Activated CD4-positive, alpha-beta T cell treated with anti-CD3 and anti-CD28 coated beads, Interleukin-2, amount 10 ng/mL, durations not matched to agents 7 days and 5 days (primary cell): ENCODE results near the gene SACS. TPM values are rescaled to one million over a fixed set of nuclear protein-coding genes. Genes with fewer than 3 reads are reported as not detected.

Experiments
- CTCF ChIA-PET: fragments of 350-600 bp; sonication (Branson Sonifier 250); formaldehyde crosslinking; loops from one replicate; lab custom pipeline; 2021; ENCODE audit warnings: antibody characterized with exemption; lab: Charles Lee
- POLR2A ChIA-PET: fragments of 350-600 bp; sonication (Branson Sonifier 250); formaldehyde crosslinking; loops from one replicate; lab custom pipeline; 2021; ENCODE audit warnings: antibody characterized with exemption; lab: Charles Lee
- DNase-seq: peaks from one replicate; pipeline ENCODE4 v3.0.0-alpha.2; 2020
- H3K27ac Mint-ChIP-seq: one replicate; pipeline ENCODE4 v1.8.0; 2021; ENCODE audit warnings: mild to moderate bottlenecking, moderate library complexity, mixed read lengths
- H3K27me3 Mint-ChIP-seq: one replicate; pipeline ENCODE4 v1.8.0; 2021; ENCODE audit warnings: mixed read lengths
- H3K36me3 Mint-ChIP-seq: one replicate; pipeline ENCODE4 v1.8.0; 2021; ENCODE audit warnings: low read depth, mixed read lengths
- H3K4me1 Mint-ChIP-seq: one replicate; pipeline ENCODE4 v1.8.0; 2021; ENCODE audit warnings: mixed read lengths
- H3K4me3 Mint-ChIP-seq: one replicate; pipeline ENCODE4 v1.8.0; 2021; ENCODE audit warnings: mild to moderate bottlenecking, moderate library complexity, mixed read lengths
- H3K9me3 Mint-ChIP-seq: one replicate; pipeline ENCODE4 v1.8.0; 2021; ENCODE audit warnings: mixed read lengths
- total RNA-seq, 2 experiments: library from RNA; stranded (reverse); gene quantifications; one replicate each; pipeline ENCODE4 v1.2.3, GENCODE V29; 2021

Gene SACS
- total RNA-seq, 2 experiments from 2014 or later, result 24.4 to 25.3 TPM

- CTCF ChIA-PET, result no interaction called here
- POLR2A ChIA-PET, result no interaction called here
- Mint-ChIP-seq H3K27ac (no peak overlapping the region), H3K36me3 (peaks cover under 1% of the 10 kb centered on the region), H3K27me3 (peaks cover 4% of the 10 kb centered on the region), H3K9me3 (peaks cover under 1% of the 10 kb centered on the region), H3K4me1 (peaks cover 4% of the 10 kb centered on the region), H3K4me3 (no peak overlapping the region)
- no peak for DNase-seq
These were observed 41.8 kb downstream of the SACS start for GRCh38 chr13:23391752-23392151.

- DNase-seq, result no peak
- POLR2A ChIA-PET, result no interaction called here
- CTCF ChIA-PET, result no interaction called here
These were observed 47.0 kb downstream of the SACS start for GRCh38 chr13:23386533-23386932.

GRCh38 chr13:23385931-23386330 is 47.6 kb downstream of the SACS start:
- CTCF ChIA-PET, result interaction anchor here (0.6 kb wide), 1 partner anchor 200 kb away, joined by 4 read pairs; no protein-coding TSS in a partner anchor

More at GRCh38 chr13:23386533-23386932, 47.0 kb downstream of the SACS start:
- peaks cover 31% of the 10 kb centered on the region for H3K4me1 Mint-ChIP-seq
- H3K27ac Mint-ChIP-seq, result peak overlapping the region; percentile 57
- no peak overlapping the region for H3K4me3 Mint-ChIP-seq
- peaks cover 11% of the 10 kb centered on the region for H3K27me3 Mint-ChIP-seq
- H3K9me3 Mint-ChIP-seq, result peaks cover 3% of the 10 kb centered on the region
- peaks cover 7% of the 10 kb centered on the region for H3K36me3 Mint-ChIP-seq

GRCh38 chr13:23384111-23384510 is 49.4 kb downstream of the SACS start:
- H3K36me3 Mint-ChIP-seq, result peaks cover 7% of the 10 kb centered on the region
- CTCF ChIA-PET, result no interaction called here
- no peak for DNase-seq
- peaks cover 3% of the 10 kb centered on the region for H3K9me3 Mint-ChIP-seq
- peaks cover 14% of the 10 kb centered on the region for H3K27me3 Mint-ChIP-seq
- H3K4me3 Mint-ChIP-seq, result no peak overlapping the region
- POLR2A ChIA-PET, result no interaction called here
- peaks cover 42% of the 10 kb centered on the region for H3K4me1 Mint-ChIP-seq
- H3K27ac Mint-ChIP-seq, result no peak overlapping the region

More at GRCh38 chr13:23385931-23386330, 47.6 kb downstream of the SACS start:
- Mint-ChIP-seq H3K27ac (peak overlapping the region; percentile 57), H3K27me3 (peaks cover 15% of the 10 kb centered on the region), H3K9me3 (peaks cover 3% of the 10 kb centered on the region), H3K4me1 (peaks cover 31% of the 10 kb centered on the region), H3K4me3 (no peak overlapping the region), H3K36me3 (peaks cover 7% of the 10 kb centered on the region)
- no peak for DNase-seq
- POLR2A ChIA-PET, result no interaction called here

- H3K4me3 Mint-ChIP-seq, result no peak overlapping the region
- H3K27ac Mint-ChIP-seq, result no peak overlapping the region
- peaks cover 7% of the 10 kb centered on the region for H3K36me3 Mint-ChIP-seq
- H3K27me3 Mint-ChIP-seq, result peaks cover 14% of the 10 kb centered on the region
- CTCF ChIA-PET, result no interaction called here
- peaks cover 3% of the 10 kb centered on the region for H3K9me3 Mint-ChIP-seq
- POLR2A ChIA-PET, result no interaction called here
- peaks cover 52% of the 10 kb centered on the region for H3K4me1 Mint-ChIP-seq
- no peak for DNase-seq
These were observed 50.4 kb downstream of the SACS start for GRCh38 chr13:23383151-23383550.

GRCh38 chr13:23381866-23382265 is 51.6 kb downstream of the SACS start:
- POLR2A ChIA-PET, result no interaction called here
- H3K27ac Mint-ChIP-seq, result no peak overlapping the region
- H3K9me3 Mint-ChIP-seq, result peaks cover 3% of the 10 kb centered on the region
- H3K27me3 Mint-ChIP-seq, result peaks cover 14% of the 10 kb centered on the region
- CTCF ChIA-PET, result no interaction called here
- peaks cover 10% of the 10 kb centered on the region for H3K36me3 Mint-ChIP-seq
- H3K4me1 Mint-ChIP-seq, result peaks cover 62% of the 10 kb centered on the region
- no peak overlapping the region for H3K4me3 Mint-ChIP-seq
- no peak for DNase-seq

- no peak overlapping the region for H3K27ac Mint-ChIP-seq
- H3K4me1 Mint-ChIP-seq, result peaks cover 62% of the 10 kb centered on the region
- H3K36me3 Mint-ChIP-seq, result peaks cover 8% of the 10 kb centered on the region
- POLR2A ChIA-PET, result no interaction called here
- no peak overlapping the region for H3K4me3 Mint-ChIP-seq
- no peaks in the 10 kb centered on the region for H3K9me3 Mint-ChIP-seq
- H3K27me3 Mint-ChIP-seq, result peaks cover 14% of the 10 kb centered on the region
- CTCF ChIA-PET, result interaction anchor here (1.0 kb wide), 1 partner anchor 25 kb away, joined by 5 read pairs; no protein-coding TSS in a partner anchor
- no peak for DNase-seq
These were observed 53.0 kb downstream of the SACS start for GRCh38 chr13:23380534-23380933.

- Mint-ChIP-seq H3K4me1 (peaks cover 57% of the 10 kb centered on the region), H3K9me3 (no peaks in the 10 kb centered on the region), H3K27ac (peak overlapping the region; percentile 83), H3K36me3 (peaks cover 8% of the 10 kb centered on the region), H3K4me3 (peak overlapping the region; percentile 35), H3K27me3 (peaks cover 7% of the 10 kb centered on the region)
- CTCF ChIA-PET, result interaction anchor here (1.2 kb wide), 1 partner anchor 11 kb away, joined by 3 read pairs; no protein-coding TSS in a partner anchor
- DNase-seq, result peak; percentile 44
- POLR2A ChIA-PET, result no interaction called here
These were observed 55.4 kb downstream of the SACS start for GRCh38 chr13:23377983-23378632.

- ChIA-PET CTCF (interaction anchor here (1.2 kb wide), 1 partner anchor 11 kb away, joined by 3 read pairs; no protein-coding TSS in a partner anchor), POLR2A (no interaction called here)
- Mint-ChIP-seq H3K9me3 (no peaks in the 10 kb centered on the region), H3K27me3 (peaks cover 6% of the 10 kb centered on the region), H3K36me3 (peaks cover 13% of the 10 kb centered on the region), H3K4me3 (peak overlapping the region; percentile 20), H3K4me1 (peaks cover 62% of the 10 kb centered on the region), H3K27ac (peak overlapping the region; percentile 58)
- DNase-seq, result no peak
These were observed 55.9 kb downstream of the SACS start for GRCh38 chr13:23377579-23377978.

- Mint-ChIP-seq H3K4me3 (peak overlapping the region; percentile 71), H3K4me1 (peaks cover 72% of the 10 kb centered on the region), H3K36me3 (peaks cover 30% of the 10 kb centered on the region), H3K9me3 (no peaks in the 10 kb centered on the region), H3K27ac (peak overlapping the region; percentile 80), H3K27me3 (no peaks in the 10 kb centered on the region)
- DNase-seq, result peak; percentile 95
- POLR2A ChIA-PET, result no interaction called here
- CTCF ChIA-PET, result interaction anchor here (0.9 kb wide), 1 partner anchor 9 kb away, joined by 3 read pairs; no protein-coding TSS in a partner anchor
These were observed 58.2 kb downstream of the SACS start for GRCh38 chr13:23375001-23375971.

- no peak overlapping the region for H3K27ac Mint-ChIP-seq
These were observed 61.1 kb downstream of the SACS start for GRCh38 chr13:23372264-23372906.

GRCh38 chr13:23367907-23368306 is 65.6 kb downstream of the SACS start:
- ChIA-PET POLR2A (no interaction called here), CTCF (interaction anchor here (1.0 to 1.1 kb wide), 2 partner anchors 22 to 28 kb away, joined by 3 read pairs; no protein-coding TSS in a partner anchor)
- H3K27me3 Mint-ChIP-seq, result no peaks in the 10 kb centered on the region
- H3K4me3 Mint-ChIP-seq, result no peak overlapping the region
- no peak overlapping the region for H3K27ac Mint-ChIP-seq
- peaks cover 13% of the 10 kb centered on the region for H3K4me1 Mint-ChIP-seq
- H3K36me3 Mint-ChIP-seq, result peaks cover 75% of the 10 kb centered on the region
- no peak for DNase-seq
- H3K9me3 Mint-ChIP-seq, result no peaks in the 10 kb centered on the region

More at GRCh38 chr13:23372264-23372906, 61.1 kb downstream of the SACS start:
- Mint-ChIP-seq H3K4me3 (no peak overlapping the region), H3K9me3 (no peaks in the 10 kb centered on the region), H3K27me3 (no peaks in the 10 kb centered on the region), H3K4me1 (peaks cover 43% of the 10 kb centered on the region), H3K36me3 (peaks cover 47% of the 10 kb centered on the region)
- ChIA-PET POLR2A (no interaction called here), CTCF (no interaction called here)
- DNase-seq, result no peak
